Measurements from ENCODE around the gene ASCL5.

The ASCL5 gene

GRCh38 chr1:201153474-201154388 is 26.7 kb upstream of the ASCL5 start:
- in situ Hi-C loops (cut with MboI; ENCODE audit: low sequenced_read_pairs), result no loop called here

- in situ Hi-C loops (cut with MboI; ENCODE audit: low sequenced_read_pairs), result no loop called here
Measured at GRCh38 chr1:201149400-201149799, 22.4 kb upstream of the ASCL5 start.

- in situ Hi-C loops (cut with MboI; ENCODE audit: low sequenced_read_pairs), result no loop called here
Measured at GRCh38 chr1:201147396-201148015, 20.5 kb upstream of the ASCL5 start.

GRCh38 chr1:201146626-201147390 is 19.8 kb upstream of the ASCL5 start:
- in situ Hi-C loops (cut with MboI; ENCODE audit: low sequenced_read_pairs), result no loop called here

GRCh38 chr1:201145816-201146215 is 18.8 kb upstream of the ASCL5 start:
- in situ Hi-C loops (cut with MboI; ENCODE audit: low sequenced_read_pairs), result no loop called here

GRCh38 chr1:201145132-201145531 is 18.1 kb upstream of the ASCL5 start:
- in situ Hi-C loops (cut with MboI; ENCODE audit: low sequenced_read_pairs), result no loop called here

GRCh38 chr1:201144701-201145100 is 17.7 kb upstream of the ASCL5 start:
- in situ Hi-C loops (cut with MboI; ENCODE audit: low sequenced_read_pairs), result no loop called here

- in situ Hi-C loops (cut with MboI; ENCODE audit: low sequenced_read_pairs), result no loop called here
Measured at GRCh38 chr1:201143726-201144635, 17.0 kb upstream of the ASCL5 start.

GRCh38 chr1:201142849-201143725 is 16.1 kb upstream of the ASCL5 start:
- in situ Hi-C loops (cut with MboI; ENCODE audit: low sequenced_read_pairs), result no loop called here

- in situ Hi-C loops (cut with MboI; ENCODE audit: low sequenced_read_pairs), result no loop called here
Measured at GRCh38 chr1:201142011-201142848, 15.2 kb upstream of the ASCL5 start.

GRCh38 chr1:201141418-201141817 is 14.4 kb upstream of the ASCL5 start:
- in situ Hi-C loops (cut with MboI; ENCODE audit: low sequenced_read_pairs), result no loop called here

GRCh38 chr1:201140941-201141260 is 13.9 kb upstream of the ASCL5 start:
- in situ Hi-C loops (cut with MboI; ENCODE audit: low sequenced_read_pairs), result no loop called here

GRCh38 chr1:201140235-201140940 is 13.4 kb upstream of the ASCL5 start:
- in situ Hi-C loops (cut with MboI; ENCODE audit: low sequenced_read_pairs), result no loop called here

- in situ Hi-C loops (cut with MboI; ENCODE audit: low sequenced_read_pairs), result no loop called here
Measured at GRCh38 chr1:201139756-201140155, 12.8 kb upstream of the ASCL5 start.

GRCh38 chr1:201139306-201139705 is 12.3 kb upstream of the ASCL5 start:
- in situ Hi-C loops (cut with MboI; ENCODE audit: low sequenced_read_pairs), result no loop called here

- in situ Hi-C loops (cut with MboI; ENCODE audit: low sequenced_read_pairs), result no loop called here
Measured at GRCh38 chr1:201138311-201138840, 11.4 kb upstream of the ASCL5 start.

- in situ Hi-C loops (cut with MboI; ENCODE audit: low sequenced_read_pairs), result no loop called here
Measured at GRCh38 chr1:201137579-201138310, 10.8 kb upstream of the ASCL5 start.

Data from HL-60/S4 treated with retinoic acid at 250 ng/mL for 4 days and 3 days (cell line).